ENCODE data around the gene NDUFA9. TPM values are rescaled to one million over a fixed set of nuclear protein-coding genes. Genes with fewer than 3 reads are reported as not detected.

The NDUFA9 gene
- total RNA-seq, 2 donors from 2014 or later: 12.5 to 16.9 TPM

- intact Hi-C loops (cut with DNase I): no loop called here
- Histone ChIP-seq H3K27me3 (no peaks in the 10 kb centered on the region), H3K36me3 (replicated peaks in 1 of 2; ENCODE audit: insufficient read depth in 1 of 2, low read depth in 2 of 2) (no peaks in the 10 kb centered on the region), H3K4me1 (peaks cover 25% of the 10 kb centered on the region), H3K9me3 (no peaks in the 10 kb centered on the region), H3K4me3 (peak overlapping the region; percentile 29 to 61), H3K27ac (peak overlapping the region; percentile 76 to 90 (median 88))
- 18 to 23% methylated on average over 4 of the region's 4 CpGs for WGBS, 2 donors
- DNase-seq: peak in 1 of 4 donors; percentile 10
- ATAC-seq: peak; percentile 7
- TF ChIP-seq, protein P1, sequence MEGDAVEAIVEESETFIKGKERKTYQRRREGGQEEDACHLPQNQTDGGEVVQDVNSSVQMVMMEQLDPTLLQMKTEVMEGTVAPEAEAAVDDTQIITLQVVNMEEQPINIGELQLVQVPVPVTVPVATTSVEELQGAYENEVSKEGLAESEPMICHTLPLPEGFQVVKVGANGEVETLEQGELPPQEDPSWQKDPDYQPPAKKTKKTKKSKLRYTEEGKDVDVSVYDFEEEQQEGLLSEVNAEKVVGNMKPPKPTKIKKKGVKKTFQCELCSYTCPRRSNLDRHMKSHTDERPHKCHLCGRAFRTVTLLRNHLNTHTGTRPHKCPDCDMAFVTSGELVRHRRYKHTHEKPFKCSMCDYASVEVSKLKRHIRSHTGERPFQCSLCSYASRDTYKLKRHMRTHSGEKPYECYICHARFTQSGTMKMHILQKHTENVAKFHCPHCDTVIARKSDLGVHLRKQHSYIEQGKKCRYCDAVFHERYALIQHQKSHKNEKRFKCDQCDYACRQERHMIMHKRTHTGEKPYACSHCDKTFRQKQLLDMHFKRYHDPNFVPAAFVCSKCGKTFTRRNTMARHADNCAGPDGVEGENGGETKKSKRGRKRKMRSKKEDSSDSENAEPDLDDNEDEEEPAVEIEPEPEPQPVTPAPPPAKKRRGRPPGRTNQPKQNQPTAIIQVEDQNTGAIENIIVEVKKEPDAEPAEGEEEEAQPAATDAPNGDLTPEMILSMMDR (IDR thresholded peaks at IDR 0.05): no peak
- TF ChIP-seq POLR2A (IDR thresholded peaks at IDR 0.05): no peak
These were observed 812 bp upstream of the NDUFA9 start for GRCh38 chr12:4648104-4648500.

DNA sequence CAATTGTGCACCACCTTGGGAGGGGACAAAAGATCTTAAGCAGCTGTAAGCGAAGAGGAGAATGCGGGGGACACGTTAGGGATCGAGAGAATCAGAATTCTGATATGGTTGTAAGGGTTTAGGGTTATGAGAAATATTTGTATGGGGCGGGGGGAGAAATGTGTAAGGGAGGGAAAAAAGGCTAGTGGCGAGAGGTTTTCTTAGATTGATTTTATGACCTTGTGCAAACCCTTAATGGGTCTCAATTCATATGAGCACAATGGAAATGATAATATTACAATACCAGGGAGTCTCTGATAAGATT lies 396 bp downstream of the NDUFA9 start:
- Histone ChIP-seq H3K27me3 (no peaks in the 10 kb centered on the region), H3K27ac (peak overlapping the region; percentile 76 to 90 (median 88)), H3K4me3 (peak overlapping the region; percentile 29 to 61), H3K9me3 (no peaks in the 10 kb centered on the region), H3K4me1 (peaks cover 25% of the 10 kb centered on the region), H3K36me3 (replicated peaks in 1 of 2; ENCODE audit: insufficient read depth in 1 of 2, low read depth in 2 of 2) (peaks cover 0 to 2% of the 10 kb centered on the region in 2 donors)
- TF ChIP-seq, protein P1 (IDR thresholded peaks at IDR 0.05): no peak
- no peak for TF ChIP-seq POLR2A (IDR thresholded peaks at IDR 0.05)
- intact Hi-C loops (cut with DNase I): no loop called here
- DNase-seq (no peak), ATAC-seq (no peak)
- 0% methylated on average over 6 of the region's 6 CpGs for WGBS, 2 donors

- peaks cover 4 to 28% of the 10 kb centered on the region in 2 donors for H3K36me3 ChIP-seq (replicated peaks in 1 of 2; ENCODE audit: insufficient read depth in 1 of 2, low read depth in 2 of 2)
- DNase-seq (no peak), ATAC-seq (no peak)
- no peaks in the 10 kb centered on the region for H3K27me3 ChIP-seq
- H3K27ac ChIP-seq: no peak overlapping the region
- H3K9me3 ChIP-seq: no peaks in the 10 kb centered on the region
- intact Hi-C loops (cut with DNase I): no loop called here
- no peak overlapping the region for H3K4me3 ChIP-seq
- peaks cover 13% of the 10 kb centered on the region for H3K4me1 ChIP-seq
- TF ChIP-seq POLR2A (IDR thresholded peaks at IDR 0.05): no peak
- TF ChIP-seq, protein P1 (IDR thresholded peaks at IDR 0.05): no peak
These were observed 4.3 kb downstream of the NDUFA9 start for GRCh38 chr12:4653257-4653656.

GRCh38 chr12:4653691-4654090 lies 4.8 kb downstream of the NDUFA9 start:
- no peak overlapping the region for H3K4me3 ChIP-seq
- no peak for ATAC-seq
- TF ChIP-seq, protein P1 (IDR thresholded peaks at IDR 0.05): no peak
- no peak for TF ChIP-seq POLR2A (IDR thresholded peaks at IDR 0.05)
- no peaks in the 10 kb centered on the region for H3K27me3 ChIP-seq
- no peaks in the 10 kb centered on the region for H3K9me3 ChIP-seq
- 66 to 74% methylated on average over 2 of the region's 2 CpGs for WGBS, 2 donors
- peaks cover 13% of the 10 kb centered on the region for H3K4me1 ChIP-seq
- no peak for DNase-seq
- intact Hi-C loops (cut with DNase I): no loop called here
- H3K27ac ChIP-seq: no peak overlapping the region
- peaks cover 4 to 30% of the 10 kb centered on the region in 2 donors for H3K36me3 ChIP-seq (replicated peaks in 1 of 2; ENCODE audit: insufficient read depth in 1 of 2, low read depth in 2 of 2)

DNA sequence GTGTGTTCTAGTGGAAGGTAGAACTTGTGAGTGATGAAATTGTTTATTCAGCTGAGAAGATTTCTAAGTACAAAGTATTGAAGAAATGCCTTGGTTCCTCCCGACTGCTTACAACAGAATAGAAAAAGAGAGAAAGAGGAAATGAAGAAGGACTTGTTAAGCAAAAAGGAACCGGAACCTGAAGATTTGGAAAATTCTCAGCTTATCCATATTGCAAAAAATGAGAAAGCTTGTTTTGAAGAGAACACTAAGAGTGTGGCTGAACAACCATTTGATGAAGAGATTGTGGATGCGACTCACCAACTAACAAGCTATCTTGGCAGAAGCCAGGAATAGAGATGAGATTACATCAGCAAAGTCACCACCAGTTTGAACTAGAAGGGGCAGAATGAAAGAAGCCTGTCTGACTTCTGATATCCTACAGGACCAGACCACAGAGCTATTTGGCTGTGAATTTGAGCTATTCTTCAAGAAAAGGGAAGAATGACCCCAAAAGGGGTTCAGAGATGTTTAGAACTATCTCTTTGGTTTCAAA lies 15.1 kb downstream of the NDUFA9 start:
- TF ChIP-seq, protein P1 (IDR thresholded peaks at IDR 0.05): no peak
- Histone ChIP-seq H3K9me3 (no peaks in the 10 kb centered on the region), H3K27me3 (no peaks in the 10 kb centered on the region), H3K4me3 (no peak overlapping the region), H3K4me1 (no peaks in the 10 kb centered on the region), H3K27ac (no peak overlapping the region), H3K36me3 (replicated peaks in 1 of 2; ENCODE audit: insufficient read depth in 1 of 2, low read depth in 2 of 2) (peaks cover 23 to 55% of the 10 kb centered on the region in 2 donors)
- DNase-seq (no peak), ATAC-seq (no peak)
- WGBS, 2 donors: 51 to 59% methylated on average over 3 of the region's 3 CpGs
- intact Hi-C loops (cut with DNase I): no loop called here

Data from body of pancreas (tissue), 4 donors.